Measurements from ENCODE around the gene KRTAP5-8.
"Not testable (repeated sequence)": the region's sequence is repeated elsewhere in the genome, so short reads cannot be mapped to it uniquely, and the experiment has no call there.

The KRTAP5-8 gene

GRCh38 chr11:71544525-71545214 is 6.8 kb downstream of the KRTAP5-8 start:
- no peak for DNase-seq

GRCh38 chr11:71545405-71545966 is 7.7 kb downstream of the KRTAP5-8 start:
- no peak for DNase-seq

GRCh38 chr11:71548120-71548519 is 10.3 kb downstream of the KRTAP5-8 start, which contains the start of gene KRTAP5-9:
Gene KRTAP5-9 (plus strand): TSS chr11:71548420. CDS start chr11:71548658, 238 bp downstream.
- no peak for DNase-seq

- no peak for DNase-seq
These were observed 10.9 kb downstream of the KRTAP5-8 start for GRCh38 chr11:71548716-71549151.

GRCh38 chr11:71551711-71552110 is 13.9 kb downstream of the KRTAP5-8 start:
- DNase-seq = peak; percentile 61 to 82 (median 79)

- DNase-seq = no peak
These were observed 17.2 kb downstream of the KRTAP5-8 start for GRCh38 chr11:71554996-71555395.

- no peak for DNase-seq
These were observed 17.7 kb downstream of the KRTAP5-8 start for GRCh38 chr11:71555508-71555907.

GRCh38 chr11:71556018-71556417 is 18.2 kb downstream of the KRTAP5-8 start:
- no peak for DNase-seq

GRCh38 chr11:71557257-71557656 is 19.4 kb downstream of the KRTAP5-8 start:
- no peak for DNase-seq

GRCh38 chr11:71558996-71559395 is 21.2 kb downstream of the KRTAP5-8 start:
- DNase-seq = no peak

- no peak for DNase-seq
These were observed 24.3 kb downstream of the KRTAP5-8 start for GRCh38 chr11:71562120-71562519.

GRCh38 chr11:71563406-71563805 is 25.6 kb downstream of the KRTAP5-8 start:
- peak; percentile 79 to 84 (median 84) for DNase-seq

- no peak for DNase-seq
These were observed 26.6 kb downstream of the KRTAP5-8 start for GRCh38 chr11:71564430-71564829.

- no peak for DNase-seq
These were observed 27.4 kb downstream of the KRTAP5-8 start, which contains the start of gene KRTAP5-10 for GRCh38 chr11:71565263-71565662. Gene KRTAP5-10 (plus strand): TSS chr11:71565563. CDS start chr11:71565588, 25 bp downstream.

- DNase-seq = no peak
These were observed 28.3 kb downstream of the KRTAP5-8 start for GRCh38 chr11:71566081-71566620.

GRCh38 chr11:71566626-71567599 is 29.1 kb downstream of the KRTAP5-8 start:
- not testable (repeated sequence) for DNase-seq

- not testable (repeated sequence) for DNase-seq
These were observed 29.8 kb downstream of the KRTAP5-8 start for GRCh38 chr11:71567633-71568032.

GRCh38 chr11:71568704-71569349 is 31.0 kb downstream of the KRTAP5-8 start:
- no peak for DNase-seq

- DNase-seq = not testable (repeated sequence)
These were observed 33.5 kb downstream of the KRTAP5-8 start for GRCh38 chr11:71571101-71571850.

GRCh38 chr11:71572811-71573210 is 35.0 kb downstream of the KRTAP5-8 start:
- no peak for DNase-seq

- no peak for DNase-seq
These were observed 36.6 kb downstream of the KRTAP5-8 start for GRCh38 chr11:71574418-71574817.

Data from suppressor macrophage treated with lipopolysaccharide for 1 hour (primary cell).